Muscle of arm (tissue), 12 donors: ENCODE data around the gene MLX. TPM values are rescaled to one million over a fixed set of nuclear protein-coding genes. Genes with fewer than 3 reads are reported as not detected.
"Not testable (repeated sequence)": the region's sequence is repeated elsewhere in the genome, so short reads cannot be mapped to it uniquely, and the experiment has no call there.

Experiments
- DNase-seq: peaks from one replicate; pipeline ENCODE4 v3.0.0-alpha.2; 2013
- polyA plus RNA-seq, 12 donors: library from polyadenylated mRNA; unstranded; fragments of 120-200 nt; gene quantifications; one replicate each; pipeline ENCODE4 v1.2.1, GENCODE V29; 2013; ENCODE audit not compliant: insufficient read length in 12 of 12

Gene MLX
- polyA plus RNA-seq, 12 donors, result 33.2 to 42.8 (median 37.5) TPM; not detected in 1

DNA sequence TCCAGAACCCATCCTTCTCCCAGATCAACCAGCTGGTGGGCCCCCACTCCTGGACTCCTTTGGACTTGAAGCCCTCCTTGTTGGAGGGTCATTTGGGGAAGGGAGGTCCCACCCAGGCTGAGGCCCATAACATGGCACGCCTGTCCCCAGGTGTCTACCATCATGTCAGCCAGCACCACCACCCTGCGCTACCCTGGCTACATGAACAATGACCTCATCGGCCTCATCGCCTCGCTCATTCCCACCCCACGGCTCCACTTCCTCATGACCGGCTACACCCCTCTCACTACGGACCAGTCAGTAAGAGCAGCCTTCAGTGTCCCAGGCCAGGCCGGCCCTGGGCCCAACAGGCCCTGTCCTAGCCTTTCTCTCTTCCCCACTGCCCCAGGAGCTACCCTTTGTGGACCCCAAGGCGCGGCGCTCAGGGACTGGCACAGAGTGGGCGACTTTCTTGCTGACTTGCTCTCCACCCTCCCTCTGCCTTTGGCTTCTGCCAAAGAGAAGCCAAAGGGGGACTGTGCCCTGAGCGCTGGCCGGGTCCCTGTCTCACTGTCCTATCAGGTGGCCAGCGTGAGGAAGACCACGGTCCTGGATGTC lies 46.9 kb downstream of the MLX start:
- no peak for DNase-seq

- no peak for DNase-seq
Observed at GRCh38 chr17:42617956-42618431, 51.1 kb downstream of the MLX start.

- DNase-seq, result peak; percentile 34
Observed at GRCh38 chr17:42618442-42619150, 51.7 kb downstream of the MLX start.

DNA sequence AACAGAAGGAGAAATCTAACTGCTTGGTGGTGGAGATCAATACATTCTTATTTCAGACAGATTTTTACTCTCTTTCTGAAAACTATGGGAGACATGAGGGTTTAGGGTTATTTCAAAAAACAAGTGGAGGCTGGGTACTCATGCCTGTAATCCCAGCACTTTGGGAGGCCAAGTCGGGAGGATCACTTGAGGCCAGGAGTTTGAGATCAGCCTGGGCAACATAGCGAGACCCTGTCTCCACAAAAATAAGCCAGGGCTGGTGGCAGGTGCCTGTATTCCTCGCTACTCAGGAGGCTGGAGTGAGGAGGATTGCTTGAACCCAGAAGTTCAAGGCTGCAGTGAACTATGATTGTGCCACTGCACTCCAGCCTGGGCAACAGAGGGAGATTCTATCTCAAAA lies 55.1 kb downstream of the MLX start:
- not testable (repeated sequence) for DNase-seq

Other genes with a start within 250 kb of the MLX start
- gene STAT3, start 178.7 kb upstream of the MLX start, polyA plus RNA-seq, result 100 to 1,000 TPM in 1 of 12 donors, 10 to 100 TPM in 11; 43.5 to 608 (median 52.9) TPM
- gene CAVIN1, start 143.8 kb upstream of the MLX start, polyA plus RNA-seq, result 100 to 1,000 TPM; 209 to 442 (median 249) TPM
- 10 to 100 TPM in 11 of 12 donors, not detected in 1; 17.3 to 85.3 (median 24.2) TPM for gene ATP6V0A1, start 108.2 kb upstream of the MLX start, polyA plus RNA-seq
- gene NAGLU, start 30.9 kb upstream of the MLX start, polyA plus RNA-seq, result 10 to 100 TPM in 11 of 12 donors, not detected in 1; 15.6 to 25.8 (median 17.9) TPM
- gene HSD17B1, start 14.2 kb upstream of the MLX start, polyA plus RNA-seq, result 1 to 10 TPM in 11 of 12 donors, not detected in 1; 1.6 to 5.2 (median 2.3) TPM
- gene COASY, start 5.0 kb upstream of the MLX start, polyA plus RNA-seq, result 10 to 100 TPM in 11 of 12 donors, not detected in 1; 22.0 to 55.4 (median 26.0) TPM
- gene PSMC3IP, start 10.6 kb downstream of the MLX start, polyA plus RNA-seq, result 10 to 100 TPM in 6 of 12 donors, 1 to 10 TPM in 4, not detected in 2; 8.1 to 19.7 (median 10.6) TPM
- gene RETREG3, start 42.3 kb downstream of the MLX start, polyA plus RNA-seq, result 10 to 100 TPM in 11 of 12 donors, not detected in 1; 26.3 to 40.9 (median 36.8) TPM
- 10 to 100 TPM in 11 of 12 donors, not detected in 1; 27.3 to 38.3 (median 33.6) TPM for gene TUBG1, start 42.6 kb downstream of the MLX start, polyA plus RNA-seq
- 10 to 100 TPM in 11 of 12 donors, not detected in 1; 10.1 to 27.6 (median 12.1) TPM for gene TUBG2, start 92.2 kb downstream of the MLX start, polyA plus RNA-seq
- 10 to 100 TPM in 11 of 12 donors, not detected in 1; 21.0 to 70.2 (median 33.4) TPM for gene PLEKHH3, start 109.9 kb downstream of the MLX start, polyA plus RNA-seq
- 1 to 10 TPM in 6 of 12 donors, under 1 TPM in 4, not detected in 2; 0.78 to 2.7 (median 1.2) TPM for gene CCR10, start 114.7 kb downstream of the MLX start, polyA plus RNA-seq
- 10 to 100 TPM in 8 of 12 donors, 1 to 10 TPM in 3, not detected in 1; 8.3 to 22.3 (median 11.4) TPM for gene CNTNAP1, start 115.4 kb downstream of the MLX start, polyA plus RNA-seq
- 10 to 100 TPM in 11 of 12 donors, not detected in 1; 15.0 to 33.7 (median 22.3) TPM for gene EZH1, start 177.9 kb downstream of the MLX start, polyA plus RNA-seq
- 100 to 1,000 TPM in 1 of 12 donors, 10 to 100 TPM in 10, not detected in 1; 60.4 to 120 (median 69.4) TPM for gene RAMP2, start 194.1 kb downstream of the MLX start, polyA plus RNA-seq
- gene VPS25, start 206.3 kb downstream of the MLX start, polyA plus RNA-seq, result 10 to 100 TPM in 11 of 12 donors, not detected in 1; 25.0 to 46.1 (median 30.6) TPM
- gene WNK4, start 213.5 kb downstream of the MLX start, polyA plus RNA-seq, result 1 to 10 TPM in 2 of 12 donors, under 1 TPM in 8, not detected in 2; 0.32 to 3.3 (median 0.67) TPM
- gene COA3, start 231.6 kb downstream of the MLX start, polyA plus RNA-seq, result 10 to 100 TPM in 11 of 12 donors, not detected in 1; 45.3 to 64.9 (median 56.4) TPM
- gene CNTD1, start 231.8 kb downstream of the MLX start, polyA plus RNA-seq, result 1 to 10 TPM in 4 of 12 donors, under 1 TPM in 6, not detected in 2; 0.30 to 2.1 (median 0.92) TPM